Measurements from ENCODE around the gene IL17RE.

DNA sequence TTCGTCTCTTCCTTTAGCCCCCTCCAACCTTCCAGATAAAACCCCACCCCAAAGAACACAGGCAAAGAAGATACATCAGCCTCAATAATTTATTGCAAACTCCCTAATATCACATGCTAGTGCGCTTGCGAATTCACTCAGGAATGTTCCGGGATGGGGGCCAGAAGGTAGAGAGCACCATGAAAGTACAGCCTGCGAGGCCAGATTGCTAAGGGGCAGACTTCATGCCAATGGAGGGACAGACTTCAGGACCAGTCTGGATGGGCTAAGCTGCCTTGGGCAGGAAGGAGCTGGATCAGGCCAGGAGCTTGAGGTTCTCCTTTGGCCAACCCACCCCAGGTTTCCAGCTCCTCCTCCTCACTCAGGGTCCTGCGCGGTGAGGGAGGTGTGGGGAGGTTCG is 36.0 kb upstream of the IL17RE start:
- TF ChIP-seq CTCF (IDR thresholded peaks at IDR 0.05) (no peak), POLR2AphosphoS5 (IDR thresholded peaks at IDR 0.05) (peak in 2 of 3 donors; percentile 7 to 36), POLR2A (IDR thresholded peaks at IDR 0.05) (no peak)

Measured in breast epithelium (tissue), 3 donors.